CD1c-positive myeloid dendritic cell (primary cell): Measurements from ENCODE around the gene HOXD11.
A peak's percentile ranks its signal among the peaks of the same experiment; 100 is the strongest.

Experiments used
- DNase-seq: peaks from one replicate; pipeline ENCODE4 v3.0.0-alpha.2; 2016; ENCODE audit errors: extremely low spot score

Gene HOXD11

GRCh38 chr2:176131848-176132158 lies 24.7 kb downstream of the HOXD11 start:
- DNase-seq = no peak

- DNase-seq = peak; percentile 34
Measured at GRCh38 chr2:176132205-176133171, 25.4 kb downstream of the HOXD11 start.

GRCh38 chr2:176133389-176133788 lies 26.3 kb downstream of the HOXD11 start:
- DNase-seq = no peak

- DNase-seq = no peak
Measured at GRCh38 chr2:176134035-176134434, 27.0 kb downstream of the HOXD11 start.

- no peak for DNase-seq
Measured at GRCh38 chr2:176135035-176135440, 28.0 kb downstream of the HOXD11 start.

- no peak for DNase-seq
Measured at GRCh38 chr2:176136374-176137251, 29.5 kb downstream of the HOXD11 start.

- DNase-seq = no peak
Measured at GRCh38 chr2:176137252-176137580, 30.1 kb downstream of the HOXD11 start.

GRCh38 chr2:176137906-176138305 lies 30.8 kb downstream of the HOXD11 start:
- no peak for DNase-seq

GRCh38 chr2:176138526-176138922 lies 31.4 kb downstream of the HOXD11 start:
- DNase-seq = no peak

- no peak for DNase-seq
Measured at GRCh38 chr2:176138923-176139660, 32.0 kb downstream of the HOXD11 start.

- no peak for DNase-seq
Measured at GRCh38 chr2:176139661-176140512, 32.8 kb downstream of the HOXD11 start.

GRCh38 chr2:176140513-176141317 lies 33.6 kb downstream of the HOXD11 start:
- peak; percentile 70 for DNase-seq

GRCh38 chr2:176142281-176142680 lies 35.2 kb downstream of the HOXD11 start:
- DNase-seq = no peak

- DNase-seq = no peak
Measured at GRCh38 chr2:176145085-176145969, 38.2 kb downstream of the HOXD11 start.

GRCh38 chr2:176146101-176146500 lies 39.0 kb downstream of the HOXD11 start:
- DNase-seq = no peak

- no peak for DNase-seq
Measured at GRCh38 chr2:176146645-176147044, 39.6 kb downstream of the HOXD11 start.

GRCh38 chr2:176147210-176147799 lies 40.2 kb downstream of the HOXD11 start:
- no peak for DNase-seq

GRCh38 chr2:176147800-176148496 lies 40.9 kb downstream of the HOXD11 start:
- DNase-seq = no peak
